PC-3 (cell line): ENCODE measurements around the gene DNAJC11. TPM values are rescaled to one million over a fixed set of nuclear protein-coding genes. Genes with fewer than 3 reads are reported as not detected.

Experiments
- ATAC-seq: fragments of 200-7000 bp; cut with Tn5 transposase; 2 replicates; pipeline ENCODE4 v1.9.1; 2020; ENCODE audit warnings: mild to moderate bottlenecking, moderate library complexity
- BruUV-seq: library from RNA; stranded (reverse); fragments of 400-500 nt; replicated peaks from 2 replicates; lab custom pipeline; 2021; lab: Mats Ljungman, UMichigan
- CTCF ChIA-PET: fragments of 300-600 bp; sonication (Branson Sonifier 250); formaldehyde crosslinking; loops from one replicate; lab custom pipeline; 2022; ENCODE audit warnings: antibody characterized with exemption; lab: Charles Lee
- POLR2A ChIA-PET: fragments of 300-600 bp; sonication (Branson Sonifier 250); formaldehyde crosslinking; loops from one replicate; lab custom pipeline; 2022; ENCODE audit warnings: antibody characterized with exemption; ENCODE audit not compliant: unreplicated experiment; lab: Charles Lee
- DNase-seq: peaks from one replicate; pipeline ENCODE4 v3.0.0-alpha.2; 2015
- H2AFZ ChIP-seq: fragments of 300-600 bp; sonication (generic); 2 replicates; pipeline ENCODE4 v1.6.0; 2016; ENCODE audit warnings: antibody characterized with exemption, low read length
- H3F3A ChIP-seq: fragments of 300-600 bp; sonication (generic); one replicate; pipeline ENCODE4 v1.6.0; 2017; ENCODE audit warnings: antibody characterized with exemption, low read length, control low read depth, mild to moderate bottlenecking; ENCODE audit not compliant: unreplicated experiment
- H3K27ac ChIP-seq: fragments of 300-600 bp; sonication (generic); 2 replicates; pipeline ENCODE4 v1.5.1; 2016; ENCODE audit warnings: mild to moderate bottlenecking, low read length
- H3K27me3 ChIP-seq: fragments of 300-600 bp; sonication (generic); 2 replicates; pipeline ENCODE4 v1.6.1; 2016; ENCODE audit warnings: low read length, mixed read lengths
- H3K36me3 ChIP-seq: fragments of 300-600 bp; sonication (generic); 2 replicates; pipeline ENCODE4 v1.6.1; 2016; ENCODE audit warnings: low read depth, mixed run types, low read length, mixed read lengths
- H3K4me1 ChIP-seq: fragments of 300-600 bp; sonication (generic); 2 replicates; pipeline ENCODE4 v1.5.1; 2016; ENCODE audit warnings: low read length; ENCODE audit not compliant: insufficient read depth
- H3K4me2 ChIP-seq: fragments of 300-600 bp; sonication (generic); 2 replicates; pipeline ENCODE4 v1.6.0; 2016; ENCODE audit warnings: low read length
- H3K4me3 ChIP-seq: fragments of 300-600 bp; sonication (generic); 2 replicates; pipeline ENCODE4 v1.5.1; 2016; ENCODE audit warnings: mild to moderate bottlenecking, low read length, mixed read lengths
- H3K79me2 ChIP-seq: fragments of 300-600 bp; sonication (generic); 2 replicates; pipeline ENCODE4 v1.6.1; 2017; ENCODE audit warnings: low read length, mixed read lengths
- H3K9ac ChIP-seq: fragments of 300-600 bp; sonication (generic); 2 replicates; pipeline ENCODE4 v1.6.0; 2016; ENCODE audit warnings: mild to moderate bottlenecking, low read length
- H3K9me2 ChIP-seq: fragments of 300-600 bp; sonication (generic); replicated peaks from 2 replicates; pipeline ENCODE4 v1.6.1; 2016; ENCODE audit warnings: mixed run types, low read length, mixed read lengths
- H3K9me3 ChIP-seq: fragments of 300-600 bp; sonication (generic); 2 replicates; pipeline ENCODE4 v1.6.1; 2016; ENCODE audit warnings: low read length, mixed read lengths
- H4K20me1 ChIP-seq: fragments of 300-600 bp; sonication (generic); 2 replicates; pipeline ENCODE4 v1.6.1; 2016; ENCODE audit warnings: low read length, mixed read lengths
- CTCF ChIP-seq: fragments of 300-600 bp; sonication (generic); conservative IDR thresholded peaks from 2 replicates; pipeline ENCODE4 v1.5.1; 2017; ENCODE audit warnings: antibody characterized with exemption, low read depth, mild to moderate bottlenecking, low read length
- EZH2 ChIP-seq: fragments of 300-600 bp; sonication (generic); IDR thresholded peaks from one replicate; pipeline ENCODE4 v1.6.1; 2017; ENCODE audit warnings: antibody characterized with exemption, mild to moderate bottlenecking, low read length; ENCODE audit not compliant: unreplicated experiment
- EZH2phosphoT487 ChIP-seq: fragments of 300-600 bp; sonication (generic); IDR thresholded peaks from 2 replicates; pipeline ENCODE4 v1.6.1; 2018; ENCODE audit warnings: mild to moderate bottlenecking, antibody characterized with exemption, low read length, borderline replicate concordance
- intact Hi-C: fragments of 100-400 bp; cut with micrococcal nuclease; formaldehyde crosslinking; loops from 2 replicates; pipeline ENCODE4 v1.9.0; 2023
- total RNA-seq: library from RNA; depleted of rRNA; stranded (reverse); fragments of >200 nt; gene quantifications from 2 replicates; pipeline ENCODE4 v1.2.3, GENCODE V29; 2014

Gene DNAJC11
- total RNA-seq, 1 experiment from 2014 or later: 105 TPM

GRCh38 chr1:6711174-6711573, 9.6 kb upstream of the DNAJC11 start:
- no TSS peak for BruUV-seq

GRCh38 chr1:6704746-6705145, 3.1 kb upstream of the DNAJC11 start:
- POLR2A ChIA-PET: interaction anchor here (0.6 kb wide), 1 partner anchor 89 kb away, joined by 3 read pairs; no protein-coding TSS in a partner anchor

More at GRCh38 chr1:6711174-6711573, 9.6 kb upstream of the DNAJC11 start:
- Histone ChIP-seq H3K4me1 (no peaks in the 10 kb centered on the region), H2AFZ (no peak overlapping the region), H3F3A (no peaks in the 10 kb centered on the region), H3K4me2 (no peak overlapping the region), H4K20me1 (no peaks in the 10 kb centered on the region), H3K9me3 (peaks cover 7% of the 10 kb centered on the region; the same call in 1 of the 2 replicates), H3K27me3 (peaks cover 36% of the 10 kb centered on the region), H3K9ac (no peak overlapping the region), H3K27ac (no peak overlapping the region), H3K4me3 (no peak overlapping the region), H3K9me2 (no peaks in the 10 kb centered on the region), H3K79me2 (no peaks in the 10 kb centered on the region), H3K36me3 (peaks cover 3% of the 10 kb centered on the region; the same call in 1 of the 2 replicates)
- POLR2A ChIA-PET: no interaction called here
- CTCF ChIA-PET: no interaction called here
- ATAC-seq (no peak), DNase-seq (no peak)
- TF ChIP-seq EZH2phosphoT487: no peak
- no peak for TF ChIP-seq CTCF
- no peak for TF ChIP-seq EZH2
- intact Hi-C loops: no loop called here

More at GRCh38 chr1:6704746-6705145, 3.1 kb upstream of the DNAJC11 start:
- no peak overlapping the region for H3K4me3 ChIP-seq
- ATAC-seq (no peak), DNase-seq (no peak)
- peaks cover 19% of the 10 kb centered on the region for H3K79me2 ChIP-seq
- no peaks in the 10 kb centered on the region for H3K36me3 ChIP-seq
- H2AFZ ChIP-seq: no peak overlapping the region
- H3K9me3 ChIP-seq: no peaks in the 10 kb centered on the region
- CTCF ChIA-PET: no interaction called here
- no peak overlapping the region for H3K9ac ChIP-seq
- peaks cover 12% of the 10 kb centered on the region for H3K4me1 ChIP-seq
- no peaks in the 10 kb centered on the region for H3F3A ChIP-seq
- TF ChIP-seq EZH2phosphoT487 (no peak), EZH2 (no peak), CTCF (no peak)
- peaks cover 33% of the 10 kb centered on the region for H3K27me3 ChIP-seq
- no peaks in the 10 kb centered on the region for H4K20me1 ChIP-seq
- intact Hi-C loops: no loop called here
- no peaks in the 10 kb centered on the region for H3K9me2 ChIP-seq
- H3K27ac ChIP-seq: no peak overlapping the region
- no peak overlapping the region for H3K4me2 ChIP-seq
- no TSS peak for BruUV-seq
